HCT116 (cell line): ENCODE results near the gene PLD1. TPM values are rescaled to one million over a fixed set of nuclear protein-coding genes. Genes with fewer than 3 reads are reported as not detected.
A peak's percentile ranks its signal among the peaks of the same experiment; 100 is the strongest.

ENCODE experiments used
- ATAC-seq: fragments of 200-7000 bp; cut with Tn5 transposase; 2 replicates; pipeline ENCODE4 v1.9.1; 2020; ENCODE audit warnings: mild to moderate bottlenecking, moderate library complexity
- BruUV-seq: library from RNA; stranded (reverse); fragments of 400-500 nt; replicated peaks from 2 replicates; lab custom pipeline; 2021; lab: Mats Ljungman, UMichigan
- CTCF ChIA-PET: fragments of 300-600 bp; sonication (Branson Sonifier 250); formaldehyde crosslinking; loops from one replicate; lab custom pipeline; 2021; ENCODE audit warnings: antibody characterized with exemption; lab: Charles Lee
- POLR2A ChIA-PET: fragments of 300-600, 350-600 bp; sonication (Branson Sonifier 250); formaldehyde crosslinking; loops from one replicate; lab custom pipeline; 2021; ENCODE audit warnings: antibody characterized with exemption; lab: Charles Lee
- RAD21 ChIA-PET, 2 experiments: fragments of 300-600 bp; sonication (Branson Sonifier 250); formaldehyde crosslinking; loops; one replicate each; lab custom pipeline; 2023; ENCODE audit warnings: low total read pairs in 2 of 2; ENCODE audit not compliant: uncharacterized antibody in 2 of 2, unreplicated experiment in 2 of 2, low non-redundant PET in 1 of 2; lab: Charles Lee
- DNase-seq: peaks from one replicate; pipeline ENCODE4 v3.0.0-alpha.2; 2010; ENCODE audit warnings: low read depth, low spot score
- H2AFZ ChIP-seq: fragments of 200-600 bp; shearing (Covaris generic), sonication (generic); 2 replicates; pipeline ENCODE4 v1.6.1; 2017; ENCODE audit warnings: low read depth, mixed run types, mixed read lengths, antibody characterized with exemption, low read length; ENCODE audit not compliant: poor library complexity, severe bottlenecking
- H3K27ac ChIP-seq: 2 replicates; pipeline ENCODE4 v1.5.1; 2012; ENCODE audit warnings: low read depth, low read length
- H3K27me3 ChIP-seq: fragments of 200-600 bp; sonication (generic); 2 replicates; pipeline ENCODE4 v1.6.1; 2016; ENCODE audit warnings: mixed run types, low read length, mixed read lengths; ENCODE audit not compliant: insufficient read depth
- H3K36me3 ChIP-seq, 2 experiments: fragments of 200-500 bp in 1 of 2; fragments of 200-600 bp in 1 of 2; sonication (Bioruptor generic) in 1 of 2; sonication (generic) in 1 of 2; 2 replicates each; pipeline versions ENCODE4 v1.5.1 to v1.6.1; 2014 to 2016; ENCODE audit warnings: low read length in 2 of 2, inconsistent platforms in 1 of 2, mixed read lengths in 1 of 2, mixed run types in 1 of 2; ENCODE audit not compliant: insufficient read depth in 2 of 2, control insufficient read depth in 1 of 2
- H3K4me1 ChIP-seq, 2 experiments: fragments of 200-600 bp in 1 of 2; sonication (generic) in 1 of 2; 2 replicates each; pipeline versions ENCODE4 v1.5.1 to v1.6.1; 2012 to 2017; ENCODE audit warnings: low read length in 2 of 2, inconsistent platforms in 1 of 2, mild to moderate bottlenecking in 1 of 2, mixed read lengths in 1 of 2, mixed run types in 1 of 2, moderate library complexity in 1 of 2; ENCODE audit not compliant: insufficient read depth in 2 of 2, control insufficient read depth in 1 of 2
- H3K4me2 ChIP-seq: fragments of 200-600 bp; sonication (generic); 2 replicates; pipeline ENCODE4 v1.6.1; 2017; ENCODE audit warnings: mixed run types, low read length, mixed read lengths
- H3K4me3 ChIP-seq, 2 experiments: fragments of 200-600 bp in 1 of 2; sonication (generic) in 1 of 2; replicated peaks in 1 of 2; 2 replicates each; pipeline ENCODE4 v1.5.1; 2011 to 2016; ENCODE audit warnings: low read length in 2 of 2, control low read depth in 1 of 2, low read depth in 1 of 2, mild to moderate bottlenecking in 1 of 2, mixed read lengths in 1 of 2, mixed run types in 1 of 2
- H3K79me2 ChIP-seq: fragments of 200-600 bp; sonication (generic); 2 replicates; pipeline ENCODE4 v1.6.1; 2017; ENCODE audit warnings: mild to moderate bottlenecking, mixed run types, low read length, moderate library complexity, mixed read lengths; ENCODE audit not compliant: insufficient read depth
- H3K9ac ChIP-seq: fragments of 200-600 bp; sonication (generic); 2 replicates; pipeline ENCODE4 v1.6.1; 2016; ENCODE audit warnings: low read length, mixed read lengths
- H3K9me2 ChIP-seq: fragments of 200-600 bp; sonication (generic), shearing (Covaris generic); 2 replicates; pipeline ENCODE4 v1.6.1; 2017; ENCODE audit warnings: mixed run types, mild to moderate bottlenecking, moderate library complexity; ENCODE audit not compliant: insufficient read depth
- H3K9me3 ChIP-seq, 2 experiments: fragments of 200-500 bp in 1 of 2; fragments of 200-600 bp in 1 of 2; sonication (Bioruptor generic) in 1 of 2; sonication (generic) in 1 of 2; 2 replicates each; pipeline ENCODE4 v1.6.1; 2014 to 2017; ENCODE audit warnings: low read length in 2 of 2, mixed read lengths in 2 of 2, inconsistent platforms in 1 of 2, low read depth in 1 of 2, mild to moderate bottlenecking in 1 of 2, mixed run types in 1 of 2, moderate library complexity in 1 of 2; ENCODE audit not compliant: control insufficient read depth in 1 of 2, insufficient read depth in 1 of 2
- H4K20me1 ChIP-seq: fragments of 200-600 bp; sonication (generic), shearing (Covaris generic); 2 replicates; pipeline ENCODE4 v1.6.1; 2017; ENCODE audit warnings: mixed run types, mild to moderate bottlenecking, moderate library complexity; ENCODE audit not compliant: insufficient read depth
- CBX3 ChIP-seq: IDR thresholded peaks from 2 replicates; pipeline ENCODE4 v1.6.1; 2012; ENCODE audit warnings: low read depth
- CEBPB ChIP-seq: IDR thresholded peaks from 2 replicates; pipeline ENCODE4 v1.6.1; 2012; ENCODE audit warnings: low read depth
- EGR1 ChIP-seq: IDR thresholded peaks from 2 replicates; pipeline ENCODE4 v1.6.1; 2012; ENCODE audit warnings: low read depth
- ELF1 ChIP-seq: IDR thresholded peaks from 2 replicates; pipeline ENCODE4 v1.6.1; 2012; ENCODE audit warnings: low read depth, borderline replicate concordance
- EZH2phosphoT487 ChIP-seq: fragments of 200-600 bp; IDR thresholded peaks from 2 replicates; pipeline ENCODE4 v1.6.1; 2018; ENCODE audit warnings: antibody characterized with exemption, borderline replicate concordance
- JUND ChIP-seq: IDR thresholded peaks from 2 replicates; pipeline ENCODE4 v1.6.1; 2012
- RAD21 ChIP-seq: IDR thresholded peaks from 2 replicates; pipeline ENCODE4 v1.6.1; 2012; ENCODE audit warnings: low read depth, mild to moderate bottlenecking
- SIN3A ChIP-seq: IDR thresholded peaks from 2 replicates; pipeline ENCODE4 v1.6.1; 2012; ENCODE audit warnings: low read depth
- SP1 ChIP-seq: IDR thresholded peaks from 2 replicates; pipeline ENCODE4 v1.6.1; 2012; ENCODE audit warnings: low read depth
- YY1 ChIP-seq: IDR thresholded peaks from 2 replicates; pipeline ENCODE4 v1.6.1; 2011; ENCODE audit warnings: low read length, low read depth, moderate library complexity, mild to moderate bottlenecking; ENCODE audit not compliant: insufficient replicate concordance; ENCODE audit errors: extremely low read depth
- ZFX ChIP-seq: fragments of 450-650 bp; IDR thresholded peaks from 2 replicates; pipeline ENCODE4 v1.6.1; 2017
- ZNF274 ChIP-seq: fragments of 200-500 bp; sonication (Bioruptor generic); IDR thresholded peaks from 2 replicates; pipeline ENCODE4 v1.6.1; 2014; ENCODE audit warnings: mild to moderate bottlenecking, low read depth, low read length, inconsistent platforms
- intact Hi-C: fragments of 100-400 bp; cut with micrococcal nuclease; formaldehyde crosslinking; loops from 2 replicates; pipeline ENCODE4 v1.10.0; 2022
- total RNA-seq: library from RNA; stranded (reverse); gene quantifications from one replicate; pipeline ENCODE4 v1.2.1, GENCODE V29; 2021; ENCODE audit not compliant: unreplicated experiment
- TF ChIP-seq, protein P1 (sequence below): IDR thresholded peaks from 2 replicates; pipeline ENCODE4 v1.6.1; 2011; ENCODE audit warnings: mild to moderate bottlenecking, low read length, moderate library complexity; ENCODE audit not compliant: insufficient replicate concordance; ENCODE audit errors: extremely low read depth
- TF ChIP-seq, protein P2 (sequence below), 3 experiments: fragments of 200-600 bp in 1 of 3; sonication (generic) in 1 of 3; IDR thresholded peaks in 2 of 3; conservative IDR thresholded peaks in 1 of 3; 2 replicates each; pipeline ENCODE4 v1.5.1; 2012 to 2017; ENCODE audit warnings: low read depth in 2 of 3, low read length in 2 of 3, antibody characterized with exemption in 1 of 3, borderline replicate concordance in 1 of 3, control low read depth in 1 of 3, mild to moderate bottlenecking in 1 of 3, mixed read lengths in 1 of 3, mixed run types in 1 of 3, moderate library complexity in 1 of 3; ENCODE audit not compliant: insufficient read depth in 1 of 3

PLD1 gene
- total RNA-seq, 1 experiment from 2014 or later, result 8.4 TPM

DNA sequence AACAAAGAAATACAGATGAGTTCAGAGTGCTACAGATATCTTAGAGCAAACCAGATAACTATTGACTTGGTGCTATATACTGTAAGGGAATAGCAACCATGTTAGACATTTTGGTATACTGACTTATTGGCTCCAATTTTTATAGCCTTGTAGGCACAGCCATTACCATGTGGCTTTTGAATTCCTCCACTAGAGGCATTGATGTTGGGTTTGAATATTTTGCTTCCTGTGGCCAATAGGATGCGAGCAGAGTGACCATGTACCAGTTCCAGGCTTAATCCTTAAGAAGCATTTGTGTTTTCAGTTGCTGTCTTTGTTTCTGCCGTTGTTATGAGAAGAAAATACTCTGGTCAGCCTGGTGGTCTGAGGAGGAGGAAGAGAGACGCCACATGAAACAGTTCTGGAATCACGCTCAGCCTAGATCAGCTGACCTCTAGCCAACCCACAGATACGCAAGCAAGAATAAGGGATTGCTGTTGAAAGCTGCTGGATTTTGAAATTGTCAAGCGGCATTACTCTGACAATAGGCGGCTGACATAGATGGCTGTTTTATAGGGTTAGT, 240.6 kb downstream of the PLD1 start:
- no TSS peak for BruUV-seq
- TF ChIP-seq RAD21, result 0 out of 2 replicates have a peak, but pooled peaks have one; percentile 0
- no peak for TF ChIP-seq CBX3
- TF ChIP-seq, protein P1, sequence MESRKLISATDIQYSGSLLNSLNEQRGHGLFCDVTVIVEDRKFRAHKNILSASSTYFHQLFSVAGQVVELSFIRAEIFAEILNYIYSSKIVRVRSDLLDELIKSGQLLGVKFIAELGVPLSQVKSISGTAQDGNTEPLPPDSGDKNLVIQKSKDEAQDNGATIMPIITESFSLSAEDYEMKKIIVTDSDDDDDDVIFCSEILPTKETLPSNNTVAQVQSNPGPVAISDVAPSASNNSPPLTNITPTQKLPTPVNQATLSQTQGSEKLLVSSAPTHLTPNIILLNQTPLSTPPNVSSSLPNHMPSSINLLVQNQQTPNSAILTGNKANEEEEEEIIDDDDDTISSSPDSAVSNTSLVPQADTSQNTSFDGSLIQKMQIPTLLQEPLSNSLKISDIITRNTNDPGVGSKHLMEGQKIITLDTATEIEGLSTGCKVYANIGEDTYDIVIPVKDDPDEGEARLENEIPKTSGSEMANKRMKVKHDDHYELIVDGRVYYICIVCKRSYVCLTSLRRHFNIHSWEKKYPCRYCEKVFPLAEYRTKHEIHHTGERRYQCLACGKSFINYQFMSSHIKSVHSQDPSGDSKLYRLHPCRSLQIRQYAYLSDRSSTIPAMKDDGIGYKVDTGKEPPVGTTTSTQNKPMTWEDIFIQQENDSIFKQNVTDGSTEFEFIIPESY, result no peak
- TF ChIP-seq EZH2phosphoT487, result no peak
- no peak overlapping the region for H3K27ac ChIP-seq
- H4K20me1 ChIP-seq, result no peaks in the 10 kb centered on the region
- ChIA-PET CTCF (no interaction called here), RAD21 (no interaction called here), POLR2A (no interaction called here)
- no peaks in the 10 kb centered on the region for H3K4me1 ChIP-seq
- H3K36me3 ChIP-seq, result no peaks in the 10 kb centered on the region
- DNase-seq (no peak), ATAC-seq (peak; percentile 75)
- H3K4me3 ChIP-seq, result no peak overlapping the region
- H3K4me2 ChIP-seq, result no peak overlapping the region
- no peak overlapping the region for H3K9ac ChIP-seq
- no peaks in the 10 kb centered on the region for H3K79me2 ChIP-seq
- no peaks in the 10 kb centered on the region for H3K9me2 ChIP-seq
- no peaks in the 10 kb centered on the region for H3K27me3 ChIP-seq
- H3K9me3 ChIP-seq, result no peaks in the 10 kb centered on the region
- intact Hi-C loops, result loop anchor here (10.0 kb wide), 1 partner anchor 265 kb away; no protein-coding TSS in a partner anchor
- no peak overlapping the region for H2AFZ ChIP-seq

DNA sequence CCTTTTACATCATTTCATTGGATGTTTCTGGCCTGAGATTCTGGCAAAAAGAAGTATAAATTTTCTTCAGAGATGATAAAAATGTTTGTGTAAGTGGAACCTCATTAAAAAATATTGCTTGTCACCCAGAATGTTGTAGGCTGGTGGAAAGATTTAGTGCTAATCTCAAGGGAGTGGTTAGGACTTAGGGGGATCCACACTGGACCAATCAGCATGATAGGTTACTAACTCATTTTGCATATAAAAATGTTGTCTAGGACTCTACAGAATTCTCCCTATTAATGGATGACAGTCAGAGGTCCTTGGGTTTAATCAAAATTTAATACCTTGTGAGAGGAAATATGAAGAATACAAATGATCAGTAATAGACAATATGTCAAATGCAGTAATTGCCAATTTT, 241.5 kb downstream of the PLD1 start:
- intact Hi-C loops, result loop anchor here (10.0 kb wide), 1 partner anchor 266 kb away; no protein-coding TSS in a partner anchor
- RAD21 ChIA-PET, result no interaction called here
- Histone ChIP-seq H3K27ac (no peak overlapping the region), H4K20me1 (no peaks in the 10 kb centered on the region), H3K9me3 (no peaks in the 10 kb centered on the region), H3K9ac (no peak overlapping the region), H3K9me2 (no peaks in the 10 kb centered on the region), H3K36me3 (no peaks in the 10 kb centered on the region), H3K79me2 (no peaks in the 10 kb centered on the region), H3K4me1 (no peaks in the 10 kb centered on the region), H3K27me3 (no peaks in the 10 kb centered on the region), H3K4me2 (no peak overlapping the region), H3K4me3 (no peak overlapping the region), H2AFZ (no peak overlapping the region)
- ATAC-seq, result no peak
- BruUV-seq, result no TSS peak
- POLR2A ChIA-PET, result no interaction called here
- DNase-seq, result no peak
- CTCF ChIA-PET, result no interaction called here
- TF ChIP-seq, protein P2, sequence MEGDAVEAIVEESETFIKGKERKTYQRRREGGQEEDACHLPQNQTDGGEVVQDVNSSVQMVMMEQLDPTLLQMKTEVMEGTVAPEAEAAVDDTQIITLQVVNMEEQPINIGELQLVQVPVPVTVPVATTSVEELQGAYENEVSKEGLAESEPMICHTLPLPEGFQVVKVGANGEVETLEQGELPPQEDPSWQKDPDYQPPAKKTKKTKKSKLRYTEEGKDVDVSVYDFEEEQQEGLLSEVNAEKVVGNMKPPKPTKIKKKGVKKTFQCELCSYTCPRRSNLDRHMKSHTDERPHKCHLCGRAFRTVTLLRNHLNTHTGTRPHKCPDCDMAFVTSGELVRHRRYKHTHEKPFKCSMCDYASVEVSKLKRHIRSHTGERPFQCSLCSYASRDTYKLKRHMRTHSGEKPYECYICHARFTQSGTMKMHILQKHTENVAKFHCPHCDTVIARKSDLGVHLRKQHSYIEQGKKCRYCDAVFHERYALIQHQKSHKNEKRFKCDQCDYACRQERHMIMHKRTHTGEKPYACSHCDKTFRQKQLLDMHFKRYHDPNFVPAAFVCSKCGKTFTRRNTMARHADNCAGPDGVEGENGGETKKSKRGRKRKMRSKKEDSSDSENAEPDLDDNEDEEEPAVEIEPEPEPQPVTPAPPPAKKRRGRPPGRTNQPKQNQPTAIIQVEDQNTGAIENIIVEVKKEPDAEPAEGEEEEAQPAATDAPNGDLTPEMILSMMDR (IDR thresholded peaks at IDR 0.05 in 2 of 3, conservative IDR thresholded peaks at IDR 0.05 in 1 of 3; ENCODE audit: borderline replicate concordance in 1 of 3, insufficient read depth in 1 of 3, low read depth in 2 of 3, low read length in 2 of 3), result no peak
- no peak for TF ChIP-seq CEBPB
- no peak for TF ChIP-seq EZH2phosphoT487
- no peak for TF ChIP-seq SIN3A
- TF ChIP-seq ZFX, result no peak
- no peak for TF ChIP-seq ELF1
- TF ChIP-seq ZNF274, result no peak
- no peak for TF ChIP-seq JUND
- TF ChIP-seq, protein P1, result no peak
- TF ChIP-seq EGR1, result no peak
- TF ChIP-seq SP1, result no peak
- TF ChIP-seq YY1, result no peak
